H1 (cell line): Measurements from ENCODE around the gene NCR2. TPM values are rescaled to one million over a fixed set of nuclear protein-coding genes. Genes with fewer than 3 reads are reported as not detected.

ENCODE experiments used
- CTCF ChIA-PET: fragments of 300-600 bp; sonication (Branson Sonifier 250); formaldehyde crosslinking; loops from one replicate; lab custom pipeline; 2021; ENCODE audit not compliant: partially characterized antibody; lab: Charles Lee
- POLR2A ChIA-PET: fragments of 300-600 bp; sonication (Branson Sonifier 250); formaldehyde crosslinking; loops from one replicate; lab custom pipeline; 2021; ENCODE audit warnings: inconsistent platforms; ENCODE audit not compliant: partially characterized antibody; lab: Charles Lee
- DNase-seq, 2 experiments: peaks; one replicate each; pipeline versions ENCODE4 v3.0.0 to v3.0.0-alpha.2; 2010 to 2022; ENCODE audit warnings: low spot score in 2 of 2, low read depth in 1 of 2, mixed read lengths in 1 of 2
- FAIRE-seq: peaks from 2 replicates; lab custom pipeline; 2011; peaks lifted over from hg19 to GRCh38; lab: Jason Lieb, UNC
- H2AFZ ChIP-seq: 2 replicates; pipeline ENCODE4 v1.8.1; 2012; ENCODE audit warnings: low read length, inconsistent platforms
- H2AK5ac ChIP-seq: 2 replicates; pipeline ENCODE4 v1.6.1; 2013; ENCODE audit warnings: low read depth, low read length
- H2BK120ac ChIP-seq: replicated peaks from 2 replicates; pipeline ENCODE3; 2013; ENCODE audit warnings: low read depth, low read length, inconsistent platforms
- H2BK12ac ChIP-seq: 2 replicates; pipeline ENCODE4 v1.6.1; 2013; ENCODE audit warnings: low read depth, low read length
- H2BK15ac ChIP-seq: 2 replicates; pipeline ENCODE4 v1.6.1; 2013; ENCODE audit warnings: low read length
- H2BK20ac ChIP-seq: 2 replicates; pipeline ENCODE4 v1.6.1; 2013; ENCODE audit warnings: low read length
- H2BK5ac ChIP-seq: 2 replicates; pipeline ENCODE4 v1.6.1; 2013; ENCODE audit warnings: low read depth, low read length
- H3K14ac ChIP-seq: 2 replicates; pipeline ENCODE4 v1.6.1; 2013; ENCODE audit warnings: inconsistent platforms; ENCODE audit not compliant: insufficient read length
- H3K18ac ChIP-seq: 2 replicates; pipeline ENCODE4 v1.6.1; 2013; ENCODE audit warnings: low read length; ENCODE audit errors: extremely low read depth
- H3K23ac ChIP-seq: 2 replicates; pipeline ENCODE4 v1.6.1; 2013; ENCODE audit warnings: inconsistent platforms; ENCODE audit not compliant: insufficient read length
- H3K23me2 ChIP-seq: 2 replicates; pipeline ENCODE4 v1.6.1; 2013; ENCODE audit warnings: low read depth, low read length
- H3K27ac ChIP-seq: 2 replicates; pipeline ENCODE4 v1.6.1; 2011; ENCODE audit warnings: low read depth, low read length, inconsistent platforms
- H3K27me3 ChIP-seq, 4 experiments: replicated peaks in 1 of 4; 1 replicate in 1 of 4; 2 replicates in 3 of 4; pipeline versions ENCODE4 v1.6.1 to v1.8.1; 2011 to 2013; ENCODE audit warnings: low read length in 3 of 4, mild to moderate bottlenecking in 3 of 4, inconsistent platforms in 2 of 4, mixed read lengths in 2 of 4, moderate library complexity in 1 of 4; ENCODE audit not compliant: control insufficient read depth in 3 of 4, insufficient read depth in 3 of 4; ENCODE audit errors: extremely low read depth in 1 of 4
- H3K36me3 ChIP-seq, 4 experiments: 2 replicates each; pipeline versions ENCODE4 v1.6.1 to v1.8.1; 2011 to 2013; ENCODE audit warnings: mild to moderate bottlenecking in 4 of 4, low read length in 3 of 4, moderate library complexity in 2 of 4, control low read depth in 1 of 4, inconsistent platforms in 1 of 4; ENCODE audit not compliant: insufficient read depth in 4 of 4, control insufficient read depth in 2 of 4
- H3K4ac ChIP-seq: replicated peaks from 2 replicates; pipeline ENCODE3; 2013; ENCODE audit warnings: low read length, low read depth, mixed read lengths, inconsistent platforms; ENCODE audit not compliant: insufficient read length
- H3K4me1 ChIP-seq, 4 experiments: replicated peaks in 1 of 4; 1 replicate in 1 of 4; 2 replicates in 3 of 4; pipeline versions ENCODE4 v1.6.1 to v1.8.1; 2011 to 2013; ENCODE audit warnings: low read length in 3 of 4, inconsistent platforms in 2 of 4, mixed read lengths in 1 of 4; ENCODE audit not compliant: insufficient read depth in 4 of 4, control insufficient read depth in 3 of 4
- H3K4me2 ChIP-seq, 2 experiments: 2 replicates each; pipeline versions ENCODE4 v1.6.1 to v1.8.1; 2011 to 2013; ENCODE audit warnings: low read depth in 2 of 2, low read length in 2 of 2, control low read depth in 1 of 2, inconsistent platforms in 1 of 2, mild to moderate bottlenecking in 1 of 2; ENCODE audit not compliant: insufficient read depth in 1 of 2
- H3K4me3 ChIP-seq, 4 experiments: fragments of 200-600, 300-600 bp in 1 of 4; sonication (generic), shearing (Covaris generic), sonication (Bioruptor Twin) in 1 of 4; 2 replicates each; pipeline versions ENCODE4 v1.5.1 to v1.8.1; 2011 to 2016; ENCODE audit warnings: low read length in 4 of 4, low read depth in 3 of 4, control low read depth in 2 of 4, inconsistent platforms in 2 of 4, mild to moderate bottlenecking in 2 of 4, mixed read lengths in 1 of 4, moderate library complexity in 1 of 4; ENCODE audit not compliant: insufficient read depth in 2 of 4; ENCODE audit errors: extremely low read depth in 1 of 4
- H3K56ac ChIP-seq: replicated peaks from 2 replicates; pipeline ENCODE3; 2013; ENCODE audit warnings: low read depth, mild to moderate bottlenecking, mixed read lengths, low read length, inconsistent platforms; ENCODE audit not compliant: insufficient read length
- H3K79me1 ChIP-seq: 2 replicates; pipeline ENCODE4 v1.6.1; 2013; ENCODE audit warnings: low read depth, low read length, control low read depth
- H3K79me2 ChIP-seq, 2 experiments: 2 replicates each; pipeline versions ENCODE4 v1.6.1 to v1.8.1; 2012 to 2013; ENCODE audit warnings: low read length in 2 of 2, mild to moderate bottlenecking in 2 of 2, inconsistent platforms in 1 of 2; ENCODE audit not compliant: insufficient read depth in 2 of 2, control insufficient read depth in 1 of 2
- H3K9ac ChIP-seq, 4 experiments: replicated peaks in 1 of 4; 1 replicate in 1 of 4; 2 replicates in 3 of 4; pipeline versions ENCODE4 v1.6.1 to v1.8.1; 2011 to 2013; ENCODE audit warnings: low read depth in 3 of 4, low read length in 3 of 4, control low read depth in 2 of 4, mild to moderate bottlenecking in 2 of 4, moderate library complexity in 2 of 4, inconsistent platforms in 1 of 4; ENCODE audit errors: extremely low read depth in 1 of 4
- H3K9me3 ChIP-seq, 2 experiments: 2 replicates each; pipeline versions ENCODE4 v1.6.1 to v1.8.1; 2012 to 2013; ENCODE audit warnings: mild to moderate bottlenecking in 2 of 2, moderate library complexity in 2 of 2, control low read depth in 1 of 2, inconsistent platforms in 1 of 2, low read depth in 1 of 2, low read length in 1 of 2, mixed read lengths in 1 of 2; ENCODE audit not compliant: insufficient read depth in 2 of 2
- H4K20me1 ChIP-seq, 2 experiments: replicated peaks in 1 of 2; 2 replicates each; pipeline versions ENCODE3 to v1.8.1; 2011 to 2013; ENCODE audit warnings: inconsistent platforms in 2 of 2, low read length in 2 of 2, mild to moderate bottlenecking in 1 of 2; ENCODE audit not compliant: insufficient read depth in 2 of 2, control insufficient read depth in 1 of 2
- H4K5ac ChIP-seq: 2 replicates; pipeline ENCODE4 v1.6.1; 2013; ENCODE audit warnings: low read length, low read depth, mixed read lengths, inconsistent platforms; ENCODE audit not compliant: insufficient read length
- H4K8ac ChIP-seq: 2 replicates; pipeline ENCODE4 v1.8.0; 2013; ENCODE audit warnings: mild to moderate bottlenecking, moderate library complexity, low read length, inconsistent platforms; ENCODE audit not compliant: insufficient read depth; ENCODE audit errors: extremely low read depth
- H4K91ac ChIP-seq: replicated peaks from 2 replicates; pipeline ENCODE3; 2013; ENCODE audit warnings: low read length, mixed read lengths, inconsistent platforms; ENCODE audit not compliant: insufficient read length
- CBX8 ChIP-seq: fragments of 300-800, 300-1000 bp; sonication (generic); IDR thresholded peaks from 2 replicates; pipeline ENCODE4 v1.7.1; 2016; ENCODE audit warnings: low read depth, low read length, borderline replicate concordance
- CEBPB ChIP-seq: IDR thresholded peaks from 2 replicates; pipeline ENCODE4 v1.6.1; 2012; ENCODE audit warnings: low read depth, low read length
- CHD1 ChIP-seq: IDR thresholded peaks from 2 replicates; pipeline ENCODE4 v1.6.1; 2012; ENCODE audit warnings: low read depth, low read length, improper control_type of control experiment
- CREB1 ChIP-seq: IDR thresholded peaks from 2 replicates; pipeline ENCODE4 v1.6.1; 2012; ENCODE audit warnings: inconsistent platforms
- E2F6 ChIP-seq: IDR thresholded peaks from 2 replicates; pipeline ENCODE4 v1.6.1; 2012; ENCODE audit warnings: inconsistent platforms
- NANOG ChIP-seq: IDR thresholded peaks from 2 replicates; pipeline ENCODE4 v1.6.1; 2011; ENCODE audit warnings: low read length, low read depth, mild to moderate bottlenecking, inconsistent platforms; ENCODE audit not compliant: insufficient read depth, poor library complexity, severe bottlenecking
- POLR2A ChIP-seq, 2 experiments: IDR thresholded peaks; 1 replicate in 1 of 2; 2 replicates in 1 of 2; pipeline ENCODE4 v1.6.1; 2011; ENCODE audit warnings: low read depth in 2 of 2, low read length in 2 of 2, mild to moderate bottlenecking in 2 of 2; ENCODE audit errors: control extremely low read depth in 1 of 2
- RBBP5 ChIP-seq: IDR thresholded peaks from 2 replicates; pipeline ENCODE4 v1.7.1; 2012; ENCODE audit warnings: low read depth, mild to moderate bottlenecking, inconsistent platforms, low read length, moderate library complexity, borderline replicate concordance
- RNF2 ChIP-seq: fragments of 200-900, 300-1000 bp; sonication (generic); IDR thresholded peaks from 2 replicates; pipeline ENCODE4 v1.7.1; 2016; ENCODE audit warnings: borderline replicate concordance, low read depth, mild to moderate bottlenecking, antibody characterized with exemption, low read length; ENCODE audit not compliant: poor library complexity, severe bottlenecking; ENCODE audit errors: missing control alignments
- RXRA ChIP-seq: IDR thresholded peaks from 2 replicates; pipeline ENCODE4 v1.6.1; 2011; ENCODE audit warnings: low read depth, mild to moderate bottlenecking, low read length, moderate library complexity; ENCODE audit not compliant: insufficient read depth
- SAP30 ChIP-seq: fragments of 300-600 bp; sonication (generic); IDR thresholded peaks from 2 replicates; pipeline ENCODE4 v1.7.1; 2012; ENCODE audit warnings: low read length, moderate library complexity, mild to moderate bottlenecking, inconsistent platforms; ENCODE audit not compliant: insufficient read depth, insufficient replicate concordance
- SP2 ChIP-seq: IDR thresholded peaks from 2 replicates; pipeline ENCODE4 v1.6.1; 2012; ENCODE audit warnings: mild to moderate bottlenecking, low read length, inconsistent platforms
- TCF12 ChIP-seq: IDR thresholded peaks from 2 replicates; pipeline ENCODE4 v1.6.1; 2011; ENCODE audit warnings: low read depth, mild to moderate bottlenecking, low read length
- TEAD4 ChIP-seq: IDR thresholded peaks from 2 replicates; pipeline ENCODE4 v1.6.1; 2012; ENCODE audit warnings: low read depth, low read length, inconsistent platforms, mixed read lengths
- WGBS, 2 experiments: shearing (Covaris generic) in 1 of 2; methylation state at CpG; one replicate each; pipeline versions ENCODE4 v1.1.6 to v1.1.7; 2013 to 2015; ENCODE audit warnings: low lambda C conversion rate in 2 of 2, mixed read lengths in 2 of 2, inconsistent platforms in 1 of 2, low coverage in 1 of 2, missing lambda C conversion rate in 1 of 2; ENCODE audit not compliant: insufficient replicate concordance in 2 of 2, insufficient coverage in 1 of 2, insufficient read length in 1 of 2; ENCODE audit errors: extremely low coverage in 1 of 2, missing lambda C conversion rate in 1 of 2; 5-methylcytosine and 5-hydroxymethylcytosine counted together
- polyA plus RNA-seq, 7 experiments: library from polyadenylated mRNA; depleted of rRNA in 3 of 7; stranded (reverse) in 5 of 7; unstranded in 2 of 7; fragments of >200 nt in 5 of 7; fragments of 200-250 nt in 2 of 7; gene quantifications; 1 replicate in 5 of 7; 2 replicates in 1 of 7; 4 replicates in 1 of 7; pipeline versions ENCODE4 v1.2.1 to v1.2.3, GENCODE V29; 2011 to 2013; ENCODE audit warnings: missing spikeins in 2 of 7, mixed read lengths in 2 of 7
- total RNA-seq: library from RNA; stranded (reverse); fragmentation: NEBNext Ultra II Directional; extraction: Animal tissue kit (Norgen Biotek cat#: 25700); gene quantifications from 2 replicates; pipeline ENCODE4 v1.2.1, GENCODE V29; 2021

NCR2 gene
- total and polyA plus RNA-seq, 2 of the 8 experiments (the other 6 are each of a cell fraction or from before 2014, with no cell fraction given), result not detected

GRCh38 chr6:41344876-41345275 lies 9.5 kb downstream of the NCR2 start:
- FAIRE-seq (no peak), DNase-seq (peak in 1 of 2 experiments; percentile 23)
- no peak overlapping the region for H3K23ac ChIP-seq
- H3K18ac ChIP-seq, result no peak overlapping the region
- no peak overlapping the region for H3K27ac ChIP-seq
- no peak overlapping the region for H3K4me3 ChIP-seq
- no peak overlapping the region for H3K4ac ChIP-seq
- no peak overlapping the region for H2BK12ac ChIP-seq
- no peak overlapping the region for H4K5ac ChIP-seq
- H3K79me2 ChIP-seq, result no peaks in the 10 kb centered on the region
- ChIA-PET CTCF (interaction anchor here (0.7 to 1.8 kb wide), 4 partner anchors 10 to 257 kb away, joined by 3 to 10 read pairs (median 4); partner anchors contain the start of gene NCR2), POLR2A (no interaction called here)
- H3K27me3 ChIP-seq, result no peaks in the 10 kb centered on the region; a peak in 3 of 7 replicates
- 0 out of 7 replicates have a peak, but pooled peaks cover 0 to 2% (median 0%) of the 10 kb centered on the region in 4 experiments for H3K4me1 ChIP-seq
- no peak overlapping the region for H3K4me2 ChIP-seq
- H2BK5ac ChIP-seq, result no peak overlapping the region
- H4K8ac ChIP-seq, result no peak overlapping the region
- no peak overlapping the region for H2AFZ ChIP-seq
- no peaks in the 10 kb centered on the region for H4K20me1 ChIP-seq
- H2AK5ac ChIP-seq, result no peak overlapping the region
- H3K79me1 ChIP-seq, result no peaks in the 10 kb centered on the region
- no peak overlapping the region for H3K14ac ChIP-seq
- H2BK120ac ChIP-seq, result no peak overlapping the region
- H4K91ac ChIP-seq, result no peak overlapping the region
- 57% methylated on average over 3 of the region's 3 CpGs; no CpG with 5 or more reads in 1 of the 2 experiments for WGBS, 2 experiments
- H2BK15ac ChIP-seq, result no peak overlapping the region
- H3K23me2 ChIP-seq, result no peaks in the 10 kb centered on the region
- H3K56ac ChIP-seq, result no peak overlapping the region
- H2BK20ac ChIP-seq, result no peak overlapping the region
- H3K9me3 ChIP-seq, result peaks cover 4 to 6% of the 10 kb centered on the region in 2 experiments
- no peaks in the 10 kb centered on the region for H3K36me3 ChIP-seq
- no peak overlapping the region for H3K9ac ChIP-seq
- TF ChIP-seq RXRA (no peak), TCF12 (no peak), E2F6 (no peak), RBBP5 (no peak), CHD1 (no peak), TEAD4 (no peak), SP2 (no peak), SAP30 (no peak), CBX8 (no peak), CREB1 (no peak), CEBPB (no peak), RNF2 (no peak), NANOG (no peak), POLR2A (IDR thresholded peaks at IDR 0.05; ENCODE audit: control extremely low read depth in 1 of 2, low read depth in 2 of 2, low read length in 2 of 2) (no peak)
